ENCODE results near the gene AGO4.
"Not testable (repeated sequence)": the region's sequence is repeated elsewhere in the genome, so short reads cannot be mapped to it uniquely, and the experiment has no call there.

The AGO4 gene
- total RNA-seq = 29.6 to 32.7 reads per million in 2 donors

DNA sequence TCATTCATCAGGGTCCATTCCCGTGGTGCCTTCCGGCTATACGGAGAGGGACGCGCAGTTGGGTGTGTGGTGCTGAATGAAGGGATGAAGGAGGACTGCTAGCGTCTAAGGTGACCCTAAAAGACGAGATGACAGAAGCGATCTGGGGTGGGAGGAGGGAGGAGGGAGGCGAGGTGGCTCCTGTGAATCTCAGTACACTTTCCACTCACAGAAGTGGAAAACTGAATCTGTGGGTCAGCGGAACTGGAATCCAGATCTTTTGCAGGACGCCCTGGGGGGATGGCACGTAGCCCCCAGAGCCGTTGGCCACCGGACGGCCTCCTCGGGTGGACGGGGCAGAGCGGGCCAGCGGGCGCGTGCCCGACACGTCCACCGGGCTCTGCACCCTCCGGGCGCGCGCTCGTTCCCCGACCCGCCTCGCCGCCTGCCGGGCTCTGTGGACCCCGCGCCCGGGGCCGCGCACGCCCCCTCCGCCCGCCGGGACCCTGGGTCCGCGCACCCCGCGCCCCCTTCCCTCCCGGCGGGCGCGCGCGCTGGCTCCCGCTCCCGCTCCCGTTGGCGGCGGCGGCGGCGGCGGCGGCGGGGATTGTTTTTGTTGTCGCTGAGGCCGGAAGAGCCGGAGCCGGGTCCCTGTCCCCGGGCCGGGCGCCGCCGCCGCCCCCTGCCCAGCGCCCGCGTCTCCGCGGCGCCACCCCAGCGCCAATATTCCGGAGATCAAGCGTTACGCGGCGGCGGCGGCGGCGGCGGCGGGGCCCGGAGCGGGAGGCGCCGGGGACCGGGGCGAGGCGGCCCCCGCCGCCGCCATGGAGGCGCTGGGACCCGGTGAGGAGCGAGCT is at the start of gene AGO4:
Gene AGO4, plus strand, starts transcription at position 403 of the 836 bp plus-strand sequence. Its CDS starts 401 bp downstream, at position 804.
- peak in 3 of 5 experiments; percentile 14 to 67 (median 15) for DNase-seq

DNA sequence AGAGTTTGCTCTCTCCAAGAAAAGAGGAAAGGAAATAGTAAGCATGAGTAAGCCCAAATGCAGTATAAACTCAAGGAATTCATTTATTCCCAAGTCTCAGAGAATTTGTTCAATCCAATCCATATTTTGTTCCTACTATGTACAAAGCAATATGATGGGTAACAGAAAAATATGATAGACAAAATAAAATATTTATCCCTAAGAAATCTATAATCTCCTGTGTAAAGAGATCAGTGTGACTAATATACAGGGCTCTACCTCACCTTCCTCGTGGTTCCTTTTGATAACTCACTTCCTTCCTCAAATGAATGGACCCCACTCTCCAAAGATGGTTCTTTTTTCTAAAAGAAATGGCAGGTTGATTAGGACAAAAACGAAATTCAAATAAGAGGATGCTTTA is 45.7 kb upstream of the AGO4 start:
- DNase-seq = no peak

DNA sequence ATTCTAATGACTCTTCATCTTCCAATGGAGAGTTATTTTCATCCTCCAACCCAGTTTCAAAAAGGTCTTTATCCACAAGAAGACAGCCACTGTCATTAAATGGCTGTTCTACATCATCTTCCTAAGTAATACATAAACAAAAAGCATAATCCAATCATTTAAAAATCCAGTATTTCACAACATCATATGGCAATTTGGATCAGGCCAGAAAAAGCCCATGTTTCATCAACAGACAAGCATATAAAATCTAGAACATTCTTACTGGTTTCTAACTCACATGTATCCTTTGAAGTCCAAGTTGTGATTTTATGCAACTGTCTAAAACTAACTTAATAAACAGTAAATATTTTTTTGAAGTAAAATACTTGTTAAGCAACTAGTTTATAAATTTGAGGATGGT is 44.6 kb upstream of the AGO4 start:
- DNase-seq = no peak

DNA sequence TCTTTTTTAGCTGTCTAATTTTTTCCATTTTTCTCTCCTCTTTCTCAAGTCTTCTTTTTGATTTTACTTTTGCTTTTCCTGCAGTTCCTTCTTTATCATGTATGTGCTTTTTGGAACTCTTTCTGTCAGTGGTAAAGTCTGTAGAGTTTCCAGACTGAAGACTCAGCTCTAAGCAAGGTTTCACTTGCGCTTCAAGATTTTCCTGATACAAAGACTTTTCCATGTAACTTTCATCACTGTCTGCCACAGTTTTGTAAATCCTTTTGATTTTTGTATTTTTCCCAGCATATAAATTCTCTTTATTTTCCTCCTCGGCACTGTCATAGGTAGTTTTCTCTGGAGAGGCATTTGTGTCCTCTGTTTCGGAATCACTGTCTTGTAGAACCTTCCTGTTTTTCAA is 43.5 kb upstream of the AGO4 start:
- no peak for DNase-seq

DNA sequence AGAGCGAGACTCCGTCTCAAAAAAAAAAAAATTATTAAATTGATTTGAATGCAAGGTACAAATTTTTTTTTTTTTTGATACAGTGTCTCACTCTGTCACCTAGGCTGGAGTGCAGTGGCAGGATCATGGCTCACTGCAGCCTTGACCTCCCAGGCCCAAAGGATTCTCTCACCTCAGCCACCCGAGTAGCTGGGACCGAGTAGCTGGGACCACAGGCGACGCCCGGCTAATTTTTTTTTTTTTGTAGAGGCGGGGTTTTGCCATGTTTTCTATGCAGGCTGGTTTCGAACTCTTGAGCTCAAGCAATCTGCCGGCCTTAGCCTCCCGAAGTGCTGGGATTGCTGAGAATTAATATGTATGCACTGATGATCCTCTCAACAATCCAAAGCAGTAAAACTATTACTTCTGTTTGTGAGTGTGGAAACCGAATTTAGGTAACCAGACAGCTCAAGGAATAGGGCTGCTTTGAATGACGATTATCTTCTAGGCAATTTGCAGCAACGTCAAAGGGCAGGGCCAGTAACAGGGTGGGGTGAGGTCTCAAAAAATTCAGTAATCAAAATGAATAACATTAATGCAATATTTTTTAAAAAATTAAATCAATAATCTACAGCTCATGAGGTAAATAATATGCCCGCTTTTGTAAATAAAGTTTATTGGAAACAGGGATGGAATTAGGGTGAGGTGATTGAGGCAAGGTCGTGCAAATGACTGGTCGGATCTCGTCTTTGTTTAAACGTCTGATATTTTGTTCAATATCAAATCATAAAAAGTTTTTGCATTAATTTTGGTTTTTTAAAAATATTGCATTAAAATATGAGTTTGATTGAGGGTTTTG is 39.2 kb upstream of the AGO4 start:
- peak in 1 of 5 experiments; percentile 39 for DNase-seq

DNA sequence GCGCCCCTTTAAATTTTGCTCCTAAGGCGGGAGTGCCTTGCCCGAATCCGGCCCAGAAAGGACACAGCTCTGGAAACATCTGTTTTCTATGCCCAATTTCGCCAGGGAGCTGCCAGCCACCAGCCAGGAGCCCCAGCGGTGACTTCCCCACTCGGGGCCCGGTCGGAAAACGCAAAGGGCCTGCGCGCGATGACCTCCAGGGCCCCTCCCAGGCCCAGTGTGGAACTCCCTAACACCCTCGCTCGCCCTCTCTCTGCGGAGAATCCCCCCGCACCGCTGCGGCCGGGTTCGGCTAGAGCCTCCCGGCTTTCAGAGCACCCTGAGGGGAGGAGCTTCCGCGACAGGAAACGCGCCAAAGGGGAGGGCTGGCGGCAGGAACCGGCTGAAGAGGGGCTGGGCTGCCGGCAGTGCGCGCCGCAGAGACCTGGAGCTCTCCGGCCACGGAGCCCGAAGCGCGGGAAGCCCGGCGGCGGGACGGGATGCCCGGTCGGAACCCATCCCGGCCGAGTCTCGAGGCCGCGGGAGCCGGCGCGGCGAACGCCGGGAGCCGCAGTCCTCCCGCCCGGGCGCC is 38.5 kb upstream of the AGO4 start:
- DNase-seq = peak; percentile 62 to 92 (median 75)

DNA sequence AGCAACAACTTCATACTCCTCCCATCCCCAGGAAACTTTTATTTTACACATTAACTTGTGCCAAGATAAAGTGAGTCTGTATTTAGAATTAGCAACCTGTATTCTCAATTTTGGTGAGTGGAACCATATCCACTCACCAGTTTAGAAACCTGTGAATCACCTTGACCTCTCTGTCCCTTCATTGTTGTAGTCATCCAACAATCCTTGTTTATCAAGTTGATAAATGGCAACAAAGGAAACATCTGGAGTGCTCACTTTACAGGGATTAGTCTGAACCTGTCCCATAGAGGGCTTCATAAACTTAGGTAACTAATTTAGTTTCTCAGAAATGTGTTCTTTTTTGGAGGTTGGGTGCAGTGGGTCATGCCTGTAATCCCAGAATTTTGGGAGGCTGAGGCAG is 34.1 kb upstream of the AGO4 start:
- DNase-seq = no peak

DNA sequence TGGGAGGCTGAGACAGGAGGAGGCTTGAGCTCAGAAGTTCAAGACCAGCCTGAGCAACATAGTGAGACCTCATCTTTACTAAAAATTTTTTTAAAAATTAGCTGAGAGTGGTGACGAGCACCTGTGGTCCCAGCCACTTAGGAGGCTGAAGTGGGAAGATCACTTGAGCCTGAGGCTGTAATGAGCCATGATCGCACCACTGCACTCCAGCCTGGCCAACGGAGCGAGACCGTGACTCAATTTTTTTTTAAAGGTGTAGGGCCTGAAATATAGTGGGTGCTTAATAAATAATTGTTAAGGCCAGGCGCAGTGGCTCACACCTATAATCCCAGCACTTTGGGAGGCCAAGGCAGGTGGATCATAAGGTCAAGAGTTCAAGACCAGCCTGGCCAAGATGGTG is 31.6 kb upstream of the AGO4 start:
- DNase-seq = not testable (repeated sequence)

DNA sequence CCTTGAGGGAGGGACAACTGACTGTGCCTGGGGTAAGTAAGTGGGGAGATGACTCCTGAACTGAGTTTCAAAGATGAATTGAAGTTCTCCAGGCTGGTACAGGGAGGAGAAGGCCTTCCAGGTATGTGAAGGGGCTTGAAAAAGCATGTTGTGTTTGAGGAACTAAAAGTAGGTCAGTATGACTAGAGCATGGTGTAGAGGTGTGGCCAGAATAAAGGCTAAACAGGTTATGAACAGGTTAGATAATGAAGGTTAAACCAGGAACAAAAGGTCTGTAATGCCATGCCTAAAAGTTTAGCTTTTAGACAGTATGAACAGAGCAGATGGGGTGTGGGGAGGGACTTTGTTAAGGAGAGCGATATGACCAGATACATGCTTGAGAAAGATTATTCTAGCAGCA is 30.7 kb upstream of the AGO4 start:
- no peak for DNase-seq

DNA sequence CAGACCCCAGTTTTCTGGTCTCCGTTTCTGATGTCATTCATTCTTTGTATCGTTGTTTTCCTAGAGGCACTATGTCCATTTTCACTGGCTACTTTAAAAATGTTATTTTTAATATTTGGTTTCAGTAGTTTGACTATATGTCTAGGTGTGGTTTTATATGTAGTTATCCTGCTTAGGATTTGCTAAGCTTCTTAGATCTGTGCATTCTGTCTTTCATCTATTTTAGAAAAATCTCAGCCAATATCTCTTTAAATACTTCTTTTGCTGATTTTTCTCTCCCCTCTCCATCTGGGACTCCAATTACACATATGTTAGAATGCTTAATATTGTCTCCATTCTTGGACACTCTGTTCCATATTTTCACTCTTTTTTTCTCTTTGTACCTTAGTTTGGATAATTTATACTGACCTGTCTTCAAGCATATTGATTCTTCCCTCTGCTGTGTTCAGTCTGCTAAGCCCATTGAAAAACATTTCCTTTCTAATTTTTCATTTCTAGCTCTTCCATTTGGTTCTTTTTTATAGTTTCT is 24.7 kb upstream of the AGO4 start:
- DNase-seq = no peak

DNA sequence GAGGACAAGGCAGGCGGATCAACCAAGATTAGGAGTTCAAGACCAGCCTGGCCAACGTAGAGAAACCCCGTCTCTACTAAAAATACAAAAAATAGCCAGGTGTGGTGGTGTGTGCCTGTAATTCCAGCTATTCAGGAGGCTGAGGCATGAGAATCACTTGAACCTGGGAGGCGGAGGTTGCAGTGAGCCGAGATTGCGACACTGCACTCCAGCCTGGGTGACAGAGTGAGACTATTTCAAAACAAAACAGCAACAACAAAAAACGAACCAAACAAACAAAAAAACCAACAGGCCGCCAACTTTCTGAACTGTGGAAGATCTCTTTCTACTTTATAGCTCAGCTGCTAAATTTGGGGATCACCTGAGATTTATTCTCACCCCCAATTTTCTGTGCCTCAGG is 23.5 kb upstream of the AGO4 start:
- DNase-seq = not testable (repeated sequence)

DNA sequence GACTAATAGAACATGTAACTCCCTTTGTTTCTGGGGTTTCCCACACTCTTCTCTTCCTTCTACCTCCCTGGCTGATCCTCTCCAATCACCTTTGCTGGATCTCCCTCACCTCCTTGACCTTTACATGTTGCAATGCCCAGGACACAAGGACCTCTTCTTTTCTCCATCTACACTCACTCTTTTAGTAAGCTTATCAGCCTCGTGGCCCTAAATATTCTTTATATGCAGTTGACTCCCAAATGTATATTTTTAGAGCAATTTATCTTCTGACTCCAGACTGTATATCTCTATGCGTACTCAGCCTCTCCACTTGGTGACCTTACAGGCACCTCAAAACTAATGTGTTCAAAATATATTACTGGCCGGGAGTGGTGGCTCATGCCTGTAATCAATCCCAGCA is 19.7 kb upstream of the AGO4 start:
- no peak for DNase-seq

DNA sequence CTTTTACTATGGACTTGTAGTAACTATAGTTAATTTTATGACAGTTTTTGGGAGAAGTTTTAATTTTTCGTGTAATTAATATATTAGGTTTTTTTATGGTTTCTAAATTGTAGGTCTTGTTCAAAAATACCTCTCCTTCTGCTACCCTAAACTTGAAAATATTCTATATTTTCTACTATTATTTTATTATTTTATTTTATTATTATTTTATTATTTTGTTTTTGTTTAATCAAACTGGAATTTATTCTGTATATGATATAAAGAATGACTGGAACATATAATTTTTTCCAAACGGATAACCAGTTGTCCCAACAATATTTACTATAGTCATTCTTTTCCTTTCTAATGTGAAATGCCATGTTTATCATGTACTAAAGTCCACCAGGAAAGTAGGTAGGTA is 17.1 kb upstream of the AGO4 start:
- DNase-seq = no peak

DNA sequence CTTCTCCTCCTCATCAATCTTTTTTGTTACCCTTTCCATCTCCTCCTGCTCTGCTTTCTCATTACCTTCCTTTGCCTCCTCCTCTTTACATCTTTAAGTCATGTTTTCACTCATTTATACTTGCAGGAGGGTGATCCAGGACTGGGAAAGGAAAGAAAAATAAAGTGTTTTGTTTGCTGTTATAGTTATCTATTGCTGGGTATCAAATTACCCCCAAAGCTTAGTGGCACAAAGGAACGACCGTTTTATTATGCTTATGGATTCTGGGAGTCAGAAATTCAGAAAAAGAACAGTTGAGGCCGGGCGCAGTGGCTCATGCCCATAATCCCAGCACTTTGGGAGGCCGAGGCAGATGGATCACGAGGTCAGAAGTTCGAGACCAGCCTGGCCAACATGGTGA is 12.5 kb upstream of the AGO4 start:
- no peak for DNase-seq

DNA sequence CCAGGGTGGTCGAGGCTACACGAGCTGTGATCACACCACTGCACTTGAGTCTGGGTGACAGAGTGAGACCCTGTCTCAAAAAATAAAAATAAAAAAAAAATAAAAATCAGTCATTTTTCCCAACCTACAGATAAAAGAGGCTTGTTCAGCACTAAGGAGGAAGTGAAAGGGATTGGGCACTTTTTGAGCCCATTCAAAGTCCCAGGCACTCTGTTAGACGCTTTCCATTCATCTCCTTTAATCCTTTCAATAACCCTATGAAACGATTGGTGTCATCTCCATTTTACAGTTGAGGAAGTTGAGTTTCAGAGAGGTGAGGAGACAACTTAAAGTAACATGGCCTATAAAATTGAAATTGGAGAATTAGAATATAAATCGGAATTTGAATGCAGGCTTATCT is 10.4 kb upstream of the AGO4 start:
- DNase-seq = no peak

DNA sequence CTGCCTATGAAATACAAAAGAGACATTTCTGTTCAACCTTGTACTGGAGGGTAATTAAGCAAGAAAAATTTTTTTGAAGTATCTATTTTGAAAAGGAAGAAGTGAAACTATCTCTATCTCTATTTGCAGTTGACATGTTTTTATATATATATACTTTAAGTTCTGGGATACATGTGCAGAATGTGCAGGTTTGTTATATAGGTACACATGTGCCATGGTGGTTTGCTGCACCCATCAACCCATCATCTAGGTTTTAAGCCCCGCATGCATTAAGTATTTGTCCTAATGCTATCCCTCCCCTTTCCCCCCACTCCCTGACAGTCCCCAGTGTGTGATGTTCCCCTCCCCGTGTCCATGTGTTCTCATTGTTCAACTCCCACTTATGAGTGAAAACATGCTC is 9.8 kb upstream of the AGO4 start:
- not testable (repeated sequence) for DNase-seq

DNA sequence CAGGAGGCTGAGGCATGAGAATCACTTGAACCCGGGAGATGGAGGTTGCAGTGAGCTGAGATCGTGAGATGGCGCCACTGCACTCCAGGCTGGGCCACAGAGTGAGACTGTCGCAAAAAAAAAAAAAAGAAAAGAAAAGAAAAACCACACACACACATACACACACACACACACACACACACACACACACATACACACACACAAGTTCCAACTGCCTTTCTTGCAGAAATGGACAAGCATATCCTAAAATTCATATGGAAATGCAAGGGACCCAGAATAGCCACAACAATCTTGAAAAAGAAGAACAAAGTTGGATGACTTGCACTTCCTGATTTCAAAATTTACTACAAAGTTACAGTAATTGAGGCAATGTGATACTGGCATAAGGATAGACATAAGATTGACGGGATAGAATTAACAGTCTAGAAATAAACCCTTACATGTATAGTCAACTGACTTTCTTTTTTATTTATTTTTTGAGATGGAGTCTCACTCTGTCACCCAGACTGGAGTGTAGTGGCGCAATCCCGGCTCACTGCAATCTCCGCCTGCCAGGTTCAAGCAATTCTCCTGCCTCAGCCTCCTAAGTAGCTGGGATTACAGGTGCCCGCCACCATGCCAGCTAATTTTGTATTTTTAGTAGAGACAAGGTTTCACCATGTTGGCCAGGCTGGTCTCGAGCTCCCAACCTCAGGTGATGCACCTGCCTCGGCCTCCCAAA is 7.5 kb upstream of the AGO4 start:
- not testable (repeated sequence) for DNase-seq

DNA sequence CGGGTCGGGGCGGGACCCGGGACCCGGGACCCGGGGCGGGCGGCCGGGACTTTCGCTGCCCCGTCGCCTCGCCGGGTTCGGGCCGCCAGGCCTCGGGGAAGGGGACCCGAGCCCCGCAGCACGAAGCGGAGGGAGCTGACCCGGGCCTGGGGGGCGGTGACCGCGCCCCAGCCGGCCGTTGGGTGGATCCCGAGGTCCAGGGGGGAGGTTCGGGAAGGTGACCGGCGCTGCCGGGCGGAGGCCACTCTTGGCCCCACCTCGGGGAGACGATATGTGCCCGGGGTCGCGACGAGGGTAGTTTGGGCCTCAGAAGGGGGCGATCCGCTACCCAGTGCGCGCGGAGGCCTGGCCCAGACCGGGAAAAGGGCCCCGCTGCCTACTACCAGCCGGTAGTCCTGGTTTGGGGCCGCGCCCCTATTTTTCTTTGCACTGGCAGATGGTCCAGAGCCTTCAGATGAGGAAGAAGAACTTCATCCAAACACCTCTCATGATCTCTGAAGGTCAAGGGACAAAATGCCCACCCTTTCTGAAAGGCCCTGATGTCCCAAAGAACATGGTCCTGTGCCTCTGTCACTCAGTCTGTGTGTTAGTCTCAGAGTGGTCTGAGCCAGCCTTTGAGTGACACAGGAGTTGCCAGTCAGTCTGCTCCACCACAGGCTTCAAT is 766 bp downstream of the AGO4 start:
- DNase-seq = peak in 1 of 5 experiments; percentile 58

DNA sequence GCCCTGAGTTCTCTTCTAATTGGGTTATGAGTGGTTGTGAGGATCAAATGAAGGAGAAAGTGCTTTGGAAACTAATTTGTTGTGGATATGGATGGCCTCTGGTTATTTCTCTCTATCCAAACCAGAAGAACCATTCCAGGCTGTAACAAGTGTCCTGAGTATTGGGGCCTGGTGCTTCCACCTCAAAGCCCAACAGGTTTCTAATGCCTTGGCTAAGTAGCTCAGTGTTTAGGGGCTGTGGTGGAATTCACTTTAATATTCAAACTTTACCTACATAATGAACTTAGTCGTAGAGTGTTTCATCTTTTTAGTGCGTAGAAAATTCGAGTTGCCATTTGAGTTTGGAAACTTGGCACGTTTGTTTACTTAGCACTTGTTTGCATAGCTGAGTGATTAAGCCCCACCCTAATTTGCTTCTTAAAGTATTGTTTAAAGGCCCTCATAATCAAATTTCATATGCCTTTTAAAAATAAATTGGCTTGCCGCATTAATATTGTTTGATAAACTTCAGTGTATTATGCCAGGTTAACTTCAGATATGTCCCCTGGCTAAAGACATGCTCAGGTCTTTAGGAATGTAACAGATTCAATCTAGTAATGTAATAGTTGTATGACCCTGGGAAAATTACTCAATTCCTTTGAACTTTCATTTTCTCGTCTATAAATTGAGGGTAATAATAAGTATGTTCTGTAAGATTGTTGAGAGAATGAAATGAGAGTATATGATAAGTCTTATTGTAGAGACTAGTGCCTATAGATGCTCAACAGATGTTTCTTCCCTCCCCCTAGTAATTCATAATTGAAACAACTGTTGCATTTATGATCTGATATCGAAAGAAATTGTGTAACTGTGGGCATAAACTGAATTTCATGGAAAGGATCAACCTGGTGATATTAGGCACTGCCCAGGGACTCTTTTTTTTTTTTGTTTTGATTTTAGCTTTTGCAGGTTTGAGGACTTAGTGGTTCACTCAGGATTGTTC is 1.6 kb downstream of the AGO4 start:
- DNase-seq = no peak

DNA sequence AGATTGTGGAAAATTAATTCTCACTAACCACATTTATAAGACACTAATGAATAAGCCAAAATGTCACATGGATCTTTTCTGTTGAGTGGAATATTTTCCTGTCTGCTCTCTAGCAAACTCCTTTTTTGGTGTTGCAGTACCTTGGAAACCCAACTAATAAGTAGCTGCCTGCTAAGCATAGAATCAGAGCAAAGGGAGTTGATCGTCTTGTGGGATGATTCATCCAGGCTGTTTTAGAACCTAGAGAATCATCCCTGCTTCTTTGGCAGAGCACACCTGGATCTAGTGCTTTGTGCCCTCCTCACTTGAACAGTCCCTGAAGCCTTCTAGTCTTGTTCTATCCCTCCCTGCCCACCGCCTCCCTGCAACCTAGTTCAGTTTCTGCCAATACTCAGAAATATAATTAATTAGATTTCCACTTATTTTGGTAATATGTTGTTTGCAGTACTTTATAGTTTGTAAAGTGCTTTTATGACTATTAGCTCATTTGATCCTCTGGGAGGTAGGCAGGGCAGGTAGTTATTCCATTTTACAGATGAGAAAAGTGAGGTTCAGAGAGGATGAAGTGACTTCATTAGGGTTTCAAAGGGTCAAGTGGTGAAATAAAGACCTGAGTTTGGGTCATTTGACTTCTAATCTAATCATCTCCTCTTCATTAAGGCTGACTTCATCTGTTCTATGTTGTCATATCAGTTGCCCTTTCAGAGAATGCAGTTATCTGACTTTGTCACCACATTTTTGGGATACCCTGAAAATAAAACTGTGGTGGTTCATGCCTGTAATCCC is 2.5 kb downstream of the AGO4 start:
- DNase-seq = no peak

Measured in T-helper 2 cell (primary cell).